MM.1S (cell line): ENCODE data around the gene PRDM1.

Source experiments
- DNase-seq: peaks from one replicate; pipeline ENCODE4 v3.0.0-alpha.2; 2015
- H2AFZ ChIP-seq: fragments of 300-600 bp; sonication (generic); 2 replicates; pipeline ENCODE4 v1.6.0; 2016; ENCODE audit warnings: antibody characterized with exemption, low read length
- H3F3A ChIP-seq: fragments of 300-600 bp; sonication (generic); 2 replicates; pipeline ENCODE4 v1.6.1; 2016; ENCODE audit warnings: mild to moderate bottlenecking, antibody characterized with exemption, low read length, moderate library complexity, mixed read lengths; ENCODE audit not compliant: insufficient read depth
- H3K27ac ChIP-seq: fragments of 300-600 bp; sonication (generic); 2 replicates; pipeline ENCODE4 v1.5.1; 2016; ENCODE audit warnings: mild to moderate bottlenecking, low read length
- H3K27me3 ChIP-seq: fragments of 300-600 bp; sonication (generic); replicated peaks from 2 replicates; pipeline ENCODE4 v1.6.0; 2016; ENCODE audit warnings: low read length; ENCODE audit not compliant: insufficient read depth
- H3K36me3 ChIP-seq: fragments of 300-600 bp; sonication (generic); replicated peaks from 2 replicates; pipeline ENCODE4 v1.6.1; 2016; ENCODE audit warnings: mild to moderate bottlenecking, low read length, mixed read lengths; ENCODE audit not compliant: insufficient read depth
- H3K4me1 ChIP-seq: fragments of 300-600 bp; sonication (generic); 2 replicates; pipeline ENCODE4 v1.6.1; 2016; ENCODE audit warnings: low read length, mixed read lengths
- H3K4me2 ChIP-seq: fragments of 300-600 bp; sonication (generic); 2 replicates; pipeline ENCODE4 v1.6.0; 2016; ENCODE audit warnings: low read depth, low read length
- H3K4me3 ChIP-seq: fragments of 300-600 bp; sonication (generic); 2 replicates; pipeline ENCODE4 v1.5.1; 2016; ENCODE audit warnings: low read length, mixed read lengths
- H3K79me2 ChIP-seq: fragments of 300-600 bp; sonication (generic); 2 replicates; pipeline ENCODE4 v1.6.1; 2016; ENCODE audit warnings: mixed run types, low read length, mixed read lengths
- H3K9ac ChIP-seq: fragments of 300-600 bp; sonication (generic); 2 replicates; pipeline ENCODE4 v1.6.1; 2016; ENCODE audit warnings: low read length, mixed read lengths
- H3K9me2 ChIP-seq: fragments of 300-600 bp; sonication (generic); replicated peaks from 2 replicates; pipeline ENCODE4 v1.6.1; 2016; ENCODE audit warnings: mild to moderate bottlenecking, low read length, mixed read lengths; ENCODE audit not compliant: insufficient read depth
- H3K9me3 ChIP-seq: fragments of 300-600 bp; sonication (generic); replicated peaks from 2 replicates; pipeline ENCODE4 v1.6.1; 2016; ENCODE audit warnings: mild to moderate bottlenecking, low read length, mixed read lengths; ENCODE audit not compliant: insufficient read depth
- H4K20me1 ChIP-seq: fragments of 300-600 bp; sonication (generic); 2 replicates; pipeline ENCODE4 v1.6.1; 2016; ENCODE audit warnings: mild to moderate bottlenecking, low read length, moderate library complexity, mixed read lengths; ENCODE audit not compliant: insufficient read depth
- CTCF ChIP-seq: fragments of 300-600 bp; sonication (generic); IDR thresholded peaks from 2 replicates; pipeline ENCODE4 v1.5.1; 2016; ENCODE audit warnings: antibody characterized with exemption, low read length, mixed read lengths
- EZH2 ChIP-seq: fragments of 300-600 bp; sonication (generic); optimal IDR thresholded peaks from 2 replicates; pipeline ENCODE3; 2017; ENCODE audit warnings: low read depth, mild to moderate bottlenecking, antibody characterized with exemption, low read length, mixed read lengths
- EZH2phosphoT487 ChIP-seq: fragments of 300-600 bp; sonication (generic); IDR thresholded peaks from 2 replicates; pipeline ENCODE4 v1.6.1; 2018; ENCODE audit warnings: antibody characterized with exemption, low read length

The PRDM1 gene

GRCh38 chr6:106044151-106044550 lies 42.0 kb upstream of the PRDM1 start:
- DNase-seq: no peak
- H3K4me3 ChIP-seq: no peak overlapping the region
- H3F3A ChIP-seq: no peaks in the 10 kb centered on the region
- no peaks in the 10 kb centered on the region for H3K27me3 ChIP-seq
- H3K9me3 ChIP-seq: no peaks in the 10 kb centered on the region
- no peak overlapping the region for H3K27ac ChIP-seq
- H3K36me3 ChIP-seq: no peaks in the 10 kb centered on the region
- H3K4me1 ChIP-seq: 0 out of 2 replicates have a peak, but pooled peaks cover 9% of the 10 kb centered on the region
- H2AFZ ChIP-seq: no peak overlapping the region
- H4K20me1 ChIP-seq: no peaks in the 10 kb centered on the region
- H3K9ac ChIP-seq: no peak overlapping the region
- H3K4me2 ChIP-seq: no peak overlapping the region
- H3K9me2 ChIP-seq: no peaks in the 10 kb centered on the region
- H3K79me2 ChIP-seq: peaks cover 41% of the 10 kb centered on the region
- TF ChIP-seq CTCF (no peak), EZH2 (no peak), EZH2phosphoT487 (no peak)

DNA sequence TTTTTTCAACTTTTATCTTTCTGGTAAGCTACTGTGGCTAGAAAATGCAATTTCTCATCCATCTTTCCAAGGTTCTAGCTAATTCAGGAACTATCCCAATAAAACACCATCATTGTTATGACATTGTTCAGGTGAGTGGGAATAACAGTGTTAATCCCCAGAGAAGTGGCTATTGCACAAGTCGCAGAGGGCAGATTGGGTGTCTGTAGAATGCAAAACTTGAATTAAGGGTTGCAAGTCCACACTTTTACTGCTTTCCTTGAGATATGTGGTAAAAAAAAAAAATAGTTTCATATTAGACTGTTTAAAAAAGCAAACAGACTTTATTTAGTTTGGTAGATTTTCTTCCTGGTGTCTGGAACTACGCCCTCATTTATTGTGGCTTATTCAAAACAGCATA lies 41.1 kb upstream of the PRDM1 start:
- H3K4me2 ChIP-seq: no peak overlapping the region
- TF ChIP-seq CTCF (no peak), EZH2phosphoT487 (no peak), EZH2 (no peak)

GRCh38 chr6:106046116-106046853 lies 39.9 kb upstream of the PRDM1 start:
- H2AFZ ChIP-seq: no peak overlapping the region
- no peaks in the 10 kb centered on the region for H3K9me2 ChIP-seq
- H3K27ac ChIP-seq: no peak overlapping the region
- no peaks in the 10 kb centered on the region for H3K36me3 ChIP-seq
- H3F3A ChIP-seq: no peaks in the 10 kb centered on the region
- no peaks in the 10 kb centered on the region for H3K27me3 ChIP-seq
- no peak overlapping the region for H3K4me2 ChIP-seq
- H4K20me1 ChIP-seq: no peaks in the 10 kb centered on the region
- H3K4me1 ChIP-seq: 0 out of 2 replicates have a peak, but pooled peaks cover 3% of the 10 kb centered on the region
- DNase-seq: no peak
- no peaks in the 10 kb centered on the region for H3K9me3 ChIP-seq
- H3K4me3 ChIP-seq: no peak overlapping the region
- TF ChIP-seq EZH2 (no peak), CTCF (no peak), EZH2phosphoT487 (no peak)
- peaks cover 40% of the 10 kb centered on the region for H3K79me2 ChIP-seq
- H3K9ac ChIP-seq: no peak overlapping the region

More for the DNA sequence above, 41.1 kb upstream of the PRDM1 start:
- 0 out of 2 replicates have a peak, but pooled peaks cover 9% of the 10 kb centered on the region for H3K4me1 ChIP-seq
- peaks cover 41% of the 10 kb centered on the region for H3K79me2 ChIP-seq
- H3K9me2 ChIP-seq: no peaks in the 10 kb centered on the region
- H3K9me3 ChIP-seq: no peaks in the 10 kb centered on the region
- no peak overlapping the region for H2AFZ ChIP-seq
- H3K36me3 ChIP-seq: no peaks in the 10 kb centered on the region
- no peak overlapping the region for H3K27ac ChIP-seq
- no peak for DNase-seq
- H4K20me1 ChIP-seq: no peaks in the 10 kb centered on the region
- no peak overlapping the region for H3K9ac ChIP-seq
- no peaks in the 10 kb centered on the region for H3K27me3 ChIP-seq
- no peak overlapping the region for H3K4me3 ChIP-seq
- H3F3A ChIP-seq: no peaks in the 10 kb centered on the region
